Peyer's patch (tissue), 4 donors: ENCODE data around the gene DDI2.

Experiments
- CTCF ChIP-seq, 6 experiments: fragments of 450-650 bp in 4 of 6; fragments of 200-600 bp in 2 of 6; sonication (generic) in 1 of 6; IDR thresholded peaks; one replicate each; pipeline ENCODE4 v1.5.1; 2017 to 2019; ENCODE audit warnings: antibody characterized with exemption in 6 of 6, mild to moderate bottlenecking in 3 of 6, moderate library complexity in 1 of 6
- POLR2A ChIP-seq, 2 donors: fragments of 450-650 bp; IDR thresholded peaks; one replicate each; pipeline ENCODE4 v1.5.1; 2017; ENCODE audit warnings: antibody characterized with exemption in 2 of 2, mild to moderate bottlenecking in 2 of 2, moderate library complexity in 2 of 2

- TF ChIP-seq CTCF (IDR thresholded peaks at IDR 0.05) (peak in 2 of 6 experiments; percentile 23 to 26), POLR2A (IDR thresholded peaks at IDR 0.05) (no peak)
Observed at GRCh38 chr1:15684468-15685291, 67.4 kb downstream of the DDI2 start.
